Hematopoietic multipotent progenitor cell treated with erythropoietin and hydrocortisone succinate and interleukin-3 and kit ligand, for 8 days (in vitro differentiated cells): ENCODE data around the gene PAPPA.

ENCODE experiments used
- DNase-seq: peaks from one replicate; pipeline ENCODE4 v3.0.0-alpha.2; 2015

Gene PAPPA

DNA sequence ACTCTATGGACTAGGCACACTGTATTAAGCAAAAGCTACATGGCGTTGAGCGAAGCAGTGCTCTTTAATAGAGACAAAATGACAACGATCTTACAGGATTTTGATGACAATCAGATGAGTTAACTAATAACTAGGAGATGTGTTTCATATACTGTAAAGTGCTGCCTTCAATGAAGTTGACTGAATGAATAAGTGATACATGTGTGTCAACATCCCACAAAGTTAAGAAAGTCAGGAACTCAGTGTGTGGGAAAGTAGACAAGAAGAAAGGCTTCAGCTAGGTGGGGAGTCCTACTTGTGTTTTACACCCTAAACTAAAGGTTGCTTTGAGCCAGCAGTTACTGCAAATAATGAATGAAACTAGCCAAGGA is 79.6 kb downstream of the PAPPA start:
- DNase-seq = no peak

DNA sequence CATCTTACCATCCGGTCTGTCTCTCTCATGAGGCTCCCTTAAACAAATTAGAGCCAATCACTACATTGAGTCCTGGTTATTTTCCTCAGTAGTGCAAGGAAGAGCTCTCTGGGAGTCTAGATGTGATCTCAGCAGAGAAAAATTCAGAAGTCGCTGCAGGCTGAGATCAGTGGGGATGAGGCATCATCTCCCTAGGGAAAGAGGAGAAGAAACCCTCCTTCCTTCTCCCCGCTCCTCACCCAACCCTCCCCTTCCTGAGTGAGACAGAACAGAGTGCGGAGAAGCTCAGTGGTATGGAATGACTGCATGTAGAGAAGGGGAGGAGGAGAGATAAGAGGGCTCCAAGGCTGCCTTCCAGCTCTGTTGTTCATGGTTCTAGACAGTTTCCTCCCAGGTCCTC is 80.5 kb downstream of the PAPPA start:
- no peak for DNase-seq

DNA sequence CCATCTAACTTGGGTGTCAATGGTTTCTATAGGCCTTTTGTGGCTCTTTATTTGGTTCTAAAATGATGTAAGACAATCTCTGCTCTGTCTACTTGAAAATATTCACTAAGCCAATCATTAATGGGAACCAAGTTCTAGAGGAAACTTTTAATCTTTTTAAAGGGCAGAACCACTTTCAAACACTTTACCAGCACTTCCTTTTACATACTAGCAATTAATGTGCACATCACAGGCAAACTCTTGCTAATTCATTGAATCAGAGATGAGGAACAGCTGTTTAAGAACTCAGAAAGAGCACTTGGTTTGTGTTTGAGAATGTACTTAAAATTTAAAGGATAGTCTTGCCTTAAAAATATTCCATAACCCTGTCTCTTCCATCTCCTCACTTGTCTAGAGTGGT is 83.4 kb downstream of the PAPPA start:
- DNase-seq = no peak

DNA sequence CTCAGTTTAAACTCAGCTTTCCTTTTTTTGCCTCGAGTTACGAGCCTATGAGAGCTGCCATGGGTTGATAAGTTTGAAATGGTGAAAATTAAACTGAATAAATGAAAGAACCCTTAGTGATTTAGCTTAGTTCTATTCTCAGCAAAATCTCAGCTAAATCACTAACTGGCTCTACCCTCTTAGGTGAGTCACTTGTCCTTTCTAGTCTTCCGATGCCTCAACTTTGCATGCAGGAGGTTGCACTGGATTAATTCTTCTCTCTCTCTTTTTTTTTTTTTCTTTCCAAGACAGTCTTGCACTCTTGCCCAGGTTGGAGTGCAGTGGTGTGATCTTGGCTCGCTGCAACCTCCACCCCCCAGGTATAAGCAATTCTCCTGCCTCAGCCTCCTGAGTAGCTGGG is 83.9 kb downstream of the PAPPA start:
- no peak for DNase-seq

DNA sequence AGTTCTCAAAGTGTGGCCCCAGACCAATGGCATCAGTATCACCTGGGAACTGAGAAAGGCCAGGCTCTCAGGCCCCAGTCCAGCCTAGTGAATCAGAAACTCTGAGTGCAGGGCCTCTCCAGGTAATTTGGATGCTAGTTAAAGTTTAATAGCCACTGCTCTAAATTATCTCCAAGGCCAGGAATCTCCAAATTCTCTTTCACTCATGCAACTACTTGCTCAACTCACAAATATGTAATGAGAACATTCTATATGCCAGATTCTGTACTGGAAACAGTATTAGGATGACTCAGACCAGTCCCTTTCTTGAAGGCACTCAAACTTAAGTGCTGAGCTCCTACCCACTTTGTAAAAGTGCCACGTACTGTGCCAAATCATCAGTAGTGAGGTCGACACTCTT is 84.6 kb downstream of the PAPPA start:
- DNase-seq = no peak

DNA sequence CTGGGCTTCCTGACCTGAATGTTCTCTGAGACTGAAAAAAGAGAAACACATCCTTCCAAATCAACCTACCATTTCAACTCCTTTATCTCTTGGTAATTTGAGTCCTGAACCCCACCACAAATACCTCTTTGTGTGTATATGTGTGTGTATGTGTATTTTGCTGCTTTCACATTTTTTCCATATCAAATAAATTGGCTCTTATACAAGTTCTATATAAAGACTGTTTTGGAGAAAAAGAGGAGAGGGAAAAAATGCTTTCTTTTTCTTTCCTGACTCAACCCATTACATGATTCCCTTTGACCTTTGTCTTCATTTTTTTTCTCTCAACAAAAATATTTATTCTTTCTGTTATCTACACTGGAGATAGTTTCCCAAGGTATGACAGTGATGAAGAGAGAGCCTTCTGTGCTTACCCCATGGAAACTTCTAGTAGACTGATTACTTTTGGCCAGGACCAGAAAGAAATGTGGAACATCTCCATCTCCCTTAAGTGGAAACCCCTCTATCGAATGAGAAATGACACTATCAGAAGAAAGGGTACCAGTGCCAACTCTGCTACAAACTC is 85.3 kb downstream of the PAPPA start:
- no peak for DNase-seq

DNA sequence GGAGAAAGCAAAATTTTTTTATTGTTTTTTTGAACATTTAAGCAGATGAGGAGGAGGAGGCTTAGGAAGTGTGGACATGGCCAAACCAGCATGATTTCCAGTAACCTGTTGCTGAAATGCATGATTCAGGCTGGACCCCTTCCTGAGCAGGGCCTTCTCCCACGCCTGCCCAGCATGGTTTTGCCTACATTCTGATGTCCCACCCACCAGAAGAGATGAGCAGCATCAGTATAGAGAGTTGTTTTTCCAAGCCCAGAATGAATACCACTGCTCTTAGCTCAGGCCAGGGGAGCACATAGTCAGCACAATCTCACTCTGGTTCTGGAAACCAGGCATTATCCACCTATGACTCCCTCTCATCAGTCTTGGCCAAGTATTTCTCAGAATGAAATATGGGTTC is 90.1 kb downstream of the PAPPA start:
- no peak for DNase-seq

DNA sequence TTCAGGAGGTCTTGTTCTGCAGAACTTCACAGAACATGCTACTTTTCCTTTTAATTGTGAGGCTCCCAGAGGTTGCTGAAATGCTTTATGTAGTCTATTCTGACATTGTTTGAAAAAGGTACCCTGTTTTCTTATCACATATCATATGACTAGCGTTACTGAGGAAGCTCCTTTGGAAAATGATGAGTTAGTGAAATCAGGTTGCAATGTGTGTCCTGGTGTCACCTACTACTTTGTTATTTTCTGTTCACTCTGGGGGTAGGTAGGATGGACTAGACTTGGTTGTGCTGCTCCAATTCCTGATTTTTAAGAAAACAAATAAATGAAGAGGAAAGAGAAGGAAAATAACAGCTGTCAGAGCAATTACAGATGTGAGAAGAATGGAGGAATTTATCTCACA is 93.7 kb downstream of the PAPPA start:
- DNase-seq = no peak

DNA sequence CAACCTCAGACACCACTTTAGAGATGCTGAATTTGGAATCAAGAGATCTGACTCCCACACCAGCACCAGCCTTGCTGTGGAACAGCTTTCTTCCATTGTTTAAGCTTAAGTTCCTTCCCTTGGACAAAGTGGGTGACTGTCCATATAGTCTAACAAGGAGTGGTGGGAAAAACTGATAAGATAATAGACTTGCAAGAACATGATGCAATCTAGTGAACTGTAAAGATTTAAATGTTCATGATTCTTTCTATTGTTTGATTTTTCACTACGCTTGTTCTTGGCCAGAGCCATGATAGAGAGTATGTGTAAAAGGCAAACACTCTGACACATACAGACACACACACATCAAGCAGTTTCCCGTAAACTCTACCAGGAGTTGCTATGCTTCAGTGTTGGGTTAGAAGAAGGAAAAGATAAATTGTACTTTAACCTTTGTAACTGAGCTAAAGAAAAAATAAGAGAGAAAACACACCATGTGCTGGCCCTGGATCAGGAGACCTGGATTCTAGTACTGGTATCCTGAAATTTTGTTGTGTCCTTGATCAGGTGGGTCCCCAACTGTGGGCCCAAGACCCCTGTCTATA is 94.3 kb downstream of the PAPPA start:
- no peak for DNase-seq

DNA sequence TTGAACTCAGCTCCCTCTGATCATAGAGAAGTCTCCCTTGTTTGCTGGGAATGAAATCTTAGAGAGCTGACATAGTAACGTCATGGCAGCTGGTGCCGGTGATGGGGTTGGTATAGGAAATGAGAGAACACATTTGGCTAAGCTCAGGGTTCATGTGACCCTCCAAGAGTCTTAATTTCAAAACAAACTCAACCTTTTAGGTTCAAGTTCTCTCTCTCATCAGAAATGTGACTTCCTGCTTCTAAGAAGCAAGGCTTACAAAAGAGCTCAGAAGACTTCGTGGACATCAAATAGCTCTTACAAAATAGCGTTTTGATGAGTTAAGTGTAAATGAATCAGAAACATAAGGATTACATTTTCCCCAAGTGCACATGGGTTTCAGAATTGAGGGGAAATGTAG is 97.3 kb downstream of the PAPPA start:
- DNase-seq = no peak

DNA sequence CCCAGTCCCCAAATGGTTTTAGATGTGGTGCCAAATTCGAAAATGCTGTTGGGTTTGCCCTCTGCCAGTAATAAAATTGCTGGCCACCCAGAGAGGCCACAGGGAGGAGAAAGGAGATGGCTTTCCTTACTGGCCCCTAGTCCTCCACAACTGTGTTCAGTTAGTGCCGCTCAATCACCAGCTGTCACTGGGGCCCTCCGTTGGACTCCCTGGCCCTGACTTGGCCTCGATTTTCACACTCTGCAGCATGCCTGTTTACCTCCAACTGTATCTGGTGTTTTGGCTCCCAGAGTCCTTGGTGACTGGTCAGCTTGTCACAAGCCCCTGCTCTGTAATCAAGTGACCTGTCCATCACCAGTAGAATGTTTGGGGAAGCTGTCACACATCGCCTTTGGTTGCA is 97.8 kb downstream of the PAPPA start:
- no peak for DNase-seq

DNA sequence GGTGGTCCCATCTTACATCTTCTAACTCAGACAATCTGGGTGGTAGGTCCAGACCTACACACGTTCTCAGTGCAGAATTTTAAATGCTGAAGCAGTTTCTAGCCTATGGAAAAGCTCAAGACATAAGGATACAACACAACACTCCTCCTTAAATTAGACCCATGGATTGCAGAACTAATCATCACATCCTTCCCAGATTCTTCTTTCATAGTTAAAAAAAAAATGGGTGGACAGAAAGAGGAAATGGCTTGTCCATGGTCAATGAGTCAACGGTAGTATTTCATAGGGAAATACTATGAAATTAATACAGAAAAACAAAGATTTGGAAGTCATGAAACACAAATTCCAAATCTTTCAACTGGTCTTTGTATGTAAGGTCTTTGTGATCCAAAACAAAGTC is 106.9 kb downstream of the PAPPA start:
- no peak for DNase-seq

DNA sequence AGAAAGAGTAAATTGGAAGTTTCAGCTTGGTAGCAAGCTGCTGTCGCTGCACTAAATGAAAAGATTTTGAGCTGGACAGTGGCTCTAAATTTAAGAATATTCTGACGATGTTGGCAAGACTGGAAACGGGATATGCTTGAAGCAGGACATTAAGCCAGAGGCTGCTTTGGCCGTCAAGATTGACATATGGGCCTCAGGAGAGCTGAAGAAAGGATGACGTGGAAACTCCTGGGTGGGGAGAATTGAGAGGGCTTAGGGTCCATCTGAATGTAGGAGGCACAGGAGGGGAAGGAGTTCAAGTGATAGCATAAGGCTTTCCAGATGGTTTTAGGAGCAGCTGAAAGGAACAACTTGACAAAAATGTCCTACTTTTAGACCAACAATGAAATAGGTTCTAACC is 108.9 kb downstream of the PAPPA start:
- no peak for DNase-seq

DNA sequence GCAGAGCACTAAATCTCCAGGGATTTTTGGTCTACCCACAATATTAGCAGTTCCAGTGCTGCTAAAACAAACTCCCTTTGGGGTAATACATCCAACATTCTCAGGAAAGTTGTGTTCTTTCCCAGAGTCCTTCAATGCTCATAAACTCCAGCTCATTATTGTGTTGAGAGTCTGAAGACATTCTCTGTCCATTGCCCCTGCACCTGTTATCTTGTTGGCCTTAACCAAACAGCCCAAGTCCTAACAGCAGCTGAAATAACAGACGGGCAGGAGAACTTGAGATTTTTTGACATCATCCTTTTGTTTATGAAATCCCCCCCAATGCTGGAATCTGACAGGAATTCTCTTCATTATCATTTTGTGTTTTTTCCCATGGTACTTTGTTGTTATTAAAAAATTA is 110.8 kb downstream of the PAPPA start:
- DNase-seq = no peak

DNA sequence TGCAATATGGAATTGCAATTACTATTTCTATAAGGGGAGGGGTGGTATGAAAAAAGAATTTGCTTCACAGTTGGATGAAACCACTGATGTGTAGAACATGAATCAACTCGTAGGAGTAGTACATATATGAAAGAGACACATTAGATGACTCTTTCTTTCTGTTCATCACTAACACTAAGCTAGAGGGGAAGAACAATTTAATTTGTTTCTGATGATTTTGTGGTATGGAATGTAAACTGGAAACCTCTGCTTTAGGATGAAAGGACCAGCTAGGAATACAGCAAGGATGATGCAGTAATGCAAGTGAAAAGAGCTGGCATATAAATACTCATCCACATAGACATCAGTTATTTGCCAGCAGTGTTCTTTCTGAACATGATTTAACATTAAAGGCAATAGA is 113.4 kb downstream of the PAPPA start:
- DNase-seq = no peak

DNA sequence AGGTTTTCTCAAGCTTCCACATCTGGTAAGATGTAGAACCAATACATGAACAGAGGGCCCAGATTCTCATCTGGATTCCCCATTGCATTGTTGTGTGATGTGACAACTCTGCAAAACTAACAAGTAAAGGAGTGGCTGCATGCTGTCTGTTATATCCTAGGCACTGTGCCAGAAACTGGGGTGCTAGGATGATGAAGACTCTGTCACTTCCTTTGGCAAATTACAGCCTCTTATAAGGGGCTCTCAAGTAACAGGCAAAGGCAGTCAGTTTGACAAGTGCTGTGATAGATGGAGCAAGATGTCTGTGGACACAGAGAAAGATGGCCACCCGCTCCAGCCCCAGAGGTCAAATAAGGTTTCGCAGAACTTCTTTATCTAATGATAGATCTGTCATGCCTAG is 115.7 kb downstream of the PAPPA start:
- peak; percentile 2 for DNase-seq

DNA sequence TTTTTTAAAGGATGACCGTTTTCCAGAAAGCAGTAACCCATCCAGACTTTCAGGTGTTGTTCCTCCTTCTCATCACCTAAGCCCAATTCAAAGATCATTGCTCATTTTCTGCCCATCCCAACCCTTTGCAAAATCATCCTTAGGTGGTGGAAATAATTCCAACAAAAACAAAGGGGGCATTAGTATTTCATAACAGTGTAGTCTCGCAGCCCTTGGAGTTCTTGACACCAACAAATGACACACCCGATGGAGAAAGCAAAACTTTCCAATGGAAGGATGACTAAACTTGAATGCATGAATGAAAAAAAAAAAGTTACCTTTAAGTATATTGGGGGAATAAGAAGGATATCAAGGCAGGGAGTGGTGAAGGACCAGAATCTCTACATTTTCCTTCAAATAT is 117.0 kb downstream of the PAPPA start:
- DNase-seq = no peak

DNA sequence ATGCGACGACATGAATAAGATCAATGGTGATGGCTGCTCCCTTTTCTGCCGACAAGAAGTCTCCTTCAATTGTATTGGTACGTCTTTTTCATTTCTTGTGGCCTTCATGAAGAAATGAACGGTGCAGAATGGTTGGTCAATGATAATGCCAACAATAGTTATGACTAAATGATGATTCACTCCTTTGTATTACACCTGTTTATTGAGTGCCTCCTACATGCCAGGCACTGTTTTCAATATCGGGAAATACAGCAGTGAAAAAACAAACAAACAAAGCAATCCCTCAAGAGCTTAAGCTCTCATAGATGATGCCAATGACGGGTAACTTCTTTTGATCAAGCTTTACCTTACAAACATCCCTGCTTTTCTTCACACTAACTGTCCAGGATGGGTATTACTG is 117.7 kb downstream of the PAPPA start:
- DNase-seq = no peak

DNA sequence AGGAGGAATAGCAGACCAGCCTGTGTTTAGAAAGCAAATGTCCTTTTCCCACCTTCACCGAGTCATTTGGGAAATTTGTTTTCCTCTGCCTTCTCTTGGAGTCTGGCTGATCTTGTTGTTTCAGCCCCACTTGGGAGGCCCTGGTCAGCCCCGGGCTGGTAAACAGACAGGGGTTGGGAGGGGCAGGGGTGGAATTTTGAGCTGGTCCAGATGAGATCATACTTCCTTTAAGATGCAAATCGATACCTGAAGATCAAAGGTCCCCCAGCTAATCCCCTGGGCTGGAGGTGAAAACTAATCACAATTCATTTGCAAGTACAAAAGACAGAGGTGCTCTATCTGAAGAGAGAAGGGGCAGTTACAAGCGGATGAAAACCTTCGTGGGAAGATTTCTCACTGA is 118.4 kb downstream of the PAPPA start:
- no peak for DNase-seq

DNA sequence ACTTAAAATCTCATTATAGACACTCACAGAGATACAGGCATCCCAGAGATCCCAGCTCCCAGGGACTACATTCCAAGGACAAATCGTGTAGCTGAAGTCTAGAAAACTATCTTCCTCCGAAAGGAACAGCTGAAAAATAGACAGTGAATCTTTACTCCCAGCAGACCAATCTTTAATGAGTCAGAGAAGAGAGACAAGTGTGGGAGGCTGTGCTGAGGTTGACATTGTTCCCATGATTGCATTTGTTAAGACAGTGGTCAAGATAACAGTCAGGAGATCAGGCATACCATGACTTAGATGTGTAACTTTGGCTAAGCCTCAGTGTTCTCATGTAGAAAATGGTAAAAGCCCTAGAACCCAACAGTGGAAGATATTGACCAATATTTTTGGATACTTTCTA is 120.7 kb downstream of the PAPPA start:
- no peak for DNase-seq

DNA sequence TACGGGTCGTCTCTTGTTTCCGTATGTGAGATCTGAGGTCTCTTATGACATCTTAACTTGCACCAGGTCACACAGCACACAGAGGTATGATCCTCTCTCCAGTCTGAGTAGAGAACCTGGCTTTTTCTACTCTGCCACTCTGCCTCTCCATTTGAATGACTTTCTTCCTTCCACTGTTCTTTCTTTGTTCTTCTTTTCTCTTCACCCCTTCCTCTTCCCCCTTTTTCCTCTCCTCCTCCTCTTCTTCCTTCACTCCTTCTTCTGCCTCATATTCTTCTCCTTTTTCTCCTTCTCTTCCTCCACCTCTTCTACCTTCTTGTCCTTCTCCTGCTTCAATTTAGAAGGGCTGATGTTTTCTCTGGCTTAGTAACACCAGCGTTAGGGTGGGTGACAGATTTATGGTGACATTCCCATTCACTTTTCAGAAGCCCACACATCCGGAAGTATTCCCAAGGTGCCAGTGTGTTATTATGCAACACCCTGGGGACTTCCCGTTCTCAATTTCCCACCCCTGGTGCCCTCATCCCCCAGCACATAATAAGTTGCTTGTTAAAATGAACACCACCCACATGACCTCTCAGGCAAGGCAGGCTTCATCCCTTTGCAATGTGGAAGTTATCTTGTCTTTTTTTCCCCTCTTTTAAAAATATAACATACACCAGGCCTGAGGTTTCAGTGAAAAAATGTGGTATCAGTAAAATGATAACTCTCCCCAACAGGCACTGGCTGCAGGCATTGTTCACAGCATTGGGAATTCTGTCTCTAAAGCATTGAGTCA is 122.0 kb downstream of the PAPPA start:
- DNase-seq = no peak

DNA sequence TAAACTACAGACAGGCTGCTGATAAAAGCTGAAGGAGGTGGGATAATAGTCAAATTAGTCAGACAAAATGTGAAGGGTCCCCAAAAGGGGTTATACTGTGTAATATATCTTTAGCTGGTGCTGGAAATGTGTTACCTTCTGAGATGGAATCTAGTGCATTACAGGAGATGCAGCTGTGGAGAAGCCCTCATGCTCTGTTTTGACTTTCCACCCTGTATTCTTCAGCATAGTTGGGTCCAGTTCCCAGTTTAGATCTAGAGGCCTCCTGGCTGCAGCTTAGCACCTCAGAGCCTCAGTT is 122.6 kb downstream of the PAPPA start:
- no peak for DNase-seq

DNA sequence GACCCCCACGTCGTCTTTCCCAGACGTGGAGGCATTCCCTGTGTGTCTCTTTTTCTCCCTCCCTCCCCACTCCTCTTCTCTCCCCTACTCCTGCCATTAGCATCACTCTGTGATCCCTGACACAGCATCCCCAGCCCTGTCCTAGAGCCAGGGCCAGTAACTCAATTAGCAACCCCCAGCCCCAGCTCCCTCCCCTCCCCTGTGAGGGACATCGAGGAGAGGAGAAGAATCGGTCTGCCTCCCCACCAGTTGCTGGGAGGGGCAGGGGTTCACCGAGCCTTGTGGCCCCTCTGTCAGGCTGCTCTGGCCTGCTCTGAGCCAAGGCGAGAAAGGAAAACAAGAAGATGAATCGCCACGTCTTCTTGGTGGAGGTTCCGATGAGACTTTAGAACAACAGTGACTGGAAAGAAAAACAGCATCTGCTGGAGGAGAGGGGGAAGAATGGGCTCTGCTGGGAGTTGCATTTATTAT is 123.1 kb downstream of the PAPPA start:
- DNase-seq = no peak

DNA sequence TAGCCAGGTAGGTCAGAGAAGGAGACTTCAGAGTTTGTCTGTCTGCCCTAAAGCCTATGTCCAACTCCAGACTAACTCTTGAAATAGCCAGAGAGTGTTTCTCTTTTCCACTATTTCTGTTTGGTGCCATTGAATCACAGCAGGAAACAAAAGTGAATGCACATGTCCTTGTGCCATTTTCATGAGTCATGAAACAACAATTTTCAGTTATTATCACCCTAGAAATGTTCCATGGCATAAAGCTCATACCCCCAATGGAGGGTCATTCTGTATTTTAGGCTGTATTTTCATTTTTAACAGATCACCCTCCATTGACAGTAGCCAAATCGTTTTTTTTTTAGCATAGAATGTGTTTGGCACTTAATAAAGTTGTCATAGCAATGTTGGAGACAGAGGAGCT is 124.7 kb downstream of the PAPPA start:
- DNase-seq = no peak

DNA sequence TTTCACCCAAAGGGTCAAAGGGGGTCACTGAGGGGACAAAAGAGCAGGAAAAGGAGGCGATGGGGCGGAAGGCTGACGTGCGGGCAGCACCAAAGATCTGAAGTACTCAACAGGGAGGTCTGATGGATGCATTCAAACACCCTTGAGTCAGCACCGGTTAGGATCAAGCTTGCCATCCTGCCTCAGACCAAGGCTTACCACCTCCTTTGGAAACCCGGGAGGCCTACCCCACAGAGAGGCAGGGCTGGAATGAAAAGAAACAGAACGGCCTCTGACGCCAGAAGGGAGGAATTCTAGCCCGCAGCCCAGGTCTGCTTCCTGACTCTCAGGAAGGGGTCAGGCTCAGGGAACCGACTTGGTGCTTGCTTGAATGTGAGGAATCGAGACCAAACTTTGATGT is 125.6 kb downstream of the PAPPA start:
- no peak for DNase-seq
